Measurements from ENCODE around the gene MPDU1. TPM values are rescaled to one million over a fixed set of nuclear protein-coding genes. Genes with fewer than 3 reads are reported as not detected.

Gene MPDU1
- total RNA-seq, 1 experiment from 2014 or later, result 73.1 TPM

DNA sequence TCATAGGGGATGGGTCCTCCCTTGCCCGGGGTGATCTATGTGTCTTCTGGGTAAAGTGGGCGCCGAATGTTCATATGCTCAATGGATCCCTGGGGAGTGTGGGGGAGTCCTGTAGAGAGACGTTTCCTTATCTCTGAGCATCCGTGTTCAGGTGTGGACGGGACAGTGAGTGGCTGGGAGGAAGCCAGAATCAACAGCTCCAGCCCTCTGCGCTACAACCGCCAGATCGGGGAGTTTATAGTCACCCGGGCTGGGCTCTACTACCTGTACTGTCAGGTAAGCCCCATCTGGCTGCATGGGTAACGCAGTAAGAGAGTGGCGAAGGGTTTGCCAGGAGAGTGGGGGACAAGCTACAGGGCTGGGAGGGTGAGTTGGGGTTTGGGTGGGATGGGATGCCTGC lies 27.0 kb upstream of the MPDU1 start:
- H3K27ac Mint-ChIP-seq, result no peak overlapping the region

More for the DNA sequence above, 27.0 kb upstream of the MPDU1 start:
- Histone ChIP-seq H3K18ac (ENCODE audit: insufficient read length, low read depth, low read length) (no peak overlapping the region), H2BK12ac (ENCODE audit: insufficient read length, low read depth, low read length) (no peak overlapping the region), H2BK15ac (ENCODE audit: low read depth, low read length) (no peak overlapping the region), H2AK5ac (ENCODE audit: insufficient read length, low read length) (no peak overlapping the region), H3K4ac (ENCODE audit: low read depth, low read length) (no peak overlapping the region), H3K14ac (ENCODE audit: insufficient read depth, low read length) (no peak overlapping the region), H3K79me1 (ENCODE audit: insufficient read depth, low read depth, low read length, poor library complexity, severe bottlenecking) (no peaks in the 10 kb centered on the region), H3K4me1 (ENCODE audit: insufficient read depth, low read length) (0 out of 2 replicates have a peak, but pooled peaks cover 2% of the 10 kb centered on the region), H3K79me2 (ENCODE audit: insufficient read depth, low read length) (no peaks in the 10 kb centered on the region), H4K5ac (ENCODE audit: insufficient read length, low read depth, low read length) (no peak overlapping the region), H2BK20ac (ENCODE audit: low read depth, low read length, poor library complexity, severe bottlenecking) (no peak overlapping the region), H3K9ac (ENCODE audit: extremely low read depth, insufficient read length, low read length) (no peak overlapping the region), H3K23me2 (ENCODE audit: insufficient read length, low read depth, low read length, poor library complexity, severe bottlenecking) (peaks cover 6% of the 10 kb centered on the region), H2AFZ (ENCODE audit: low read length) (no peak overlapping the region), H2BK5ac (ENCODE audit: insufficient read length, low read length) (no peak overlapping the region), H3K27ac (ENCODE audit: insufficient read length, low read depth, low read length) (no peak overlapping the region), H3K9me3 (ENCODE audit: control insufficient read depth, low read depth, low read length) (no peaks in the 10 kb centered on the region), H4K91ac (ENCODE audit: insufficient read length, low read depth, low read length) (no peak overlapping the region), H3K56ac (ENCODE audit: insufficient read length, low read depth, low read length) (no peak overlapping the region), H4K20me1 (ENCODE audit: control insufficient read depth, insufficient read depth, insufficient read length) (no peaks in the 10 kb centered on the region), H3K4me2 (ENCODE audit: insufficient read depth, insufficient read length, low read length) (no peak overlapping the region), H4K8ac (replicated peaks; ENCODE audit: insufficient read length, low read depth, low read length) (no peak overlapping the region), H3K23ac (ENCODE audit: insufficient read length, low read depth, low read length) (no peak overlapping the region), H3T11ph (ENCODE audit: low read length) (no peak overlapping the region), H2BK120ac (ENCODE audit: low read depth, low read length, poor library complexity, severe bottlenecking) (no peak overlapping the region), H3K27me3 (ENCODE audit: insufficient read depth, low read length) (no peaks in the 10 kb centered on the region)
- DNase-seq, result no peak
- H3K4me1 Mint-ChIP-seq, result peaks cover 37 to 54% of the 10 kb centered on the region in 2 experiments
- WGBS (ENCODE audit: extremely low coverage, insufficient read length, low lambda C conversion rate), result no CpG with 5 or more reads among the region's 12 CpGs
- no peak overlapping the region for H3K4me3 Mint-ChIP-seq
- no peaks in the 10 kb centered on the region for H3K9me3 Mint-ChIP-seq
- TF ChIP-seq, protein P1, sequence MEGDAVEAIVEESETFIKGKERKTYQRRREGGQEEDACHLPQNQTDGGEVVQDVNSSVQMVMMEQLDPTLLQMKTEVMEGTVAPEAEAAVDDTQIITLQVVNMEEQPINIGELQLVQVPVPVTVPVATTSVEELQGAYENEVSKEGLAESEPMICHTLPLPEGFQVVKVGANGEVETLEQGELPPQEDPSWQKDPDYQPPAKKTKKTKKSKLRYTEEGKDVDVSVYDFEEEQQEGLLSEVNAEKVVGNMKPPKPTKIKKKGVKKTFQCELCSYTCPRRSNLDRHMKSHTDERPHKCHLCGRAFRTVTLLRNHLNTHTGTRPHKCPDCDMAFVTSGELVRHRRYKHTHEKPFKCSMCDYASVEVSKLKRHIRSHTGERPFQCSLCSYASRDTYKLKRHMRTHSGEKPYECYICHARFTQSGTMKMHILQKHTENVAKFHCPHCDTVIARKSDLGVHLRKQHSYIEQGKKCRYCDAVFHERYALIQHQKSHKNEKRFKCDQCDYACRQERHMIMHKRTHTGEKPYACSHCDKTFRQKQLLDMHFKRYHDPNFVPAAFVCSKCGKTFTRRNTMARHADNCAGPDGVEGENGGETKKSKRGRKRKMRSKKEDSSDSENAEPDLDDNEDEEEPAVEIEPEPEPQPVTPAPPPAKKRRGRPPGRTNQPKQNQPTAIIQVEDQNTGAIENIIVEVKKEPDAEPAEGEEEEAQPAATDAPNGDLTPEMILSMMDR (conservative IDR thresholded peaks at IDR 0.05), result no peak
- peaks cover 5% of the 10 kb centered on the region; the same call in 1 of the 2 replicates for H3K27me3 Mint-ChIP-seq (ENCODE audit: low read depth)
- H3K36me3 Mint-ChIP-seq (ENCODE audit: insufficient read depth in 1 of 3, low read depth in 3 of 3), result no peaks in the 10 kb centered on the region
